Tibial nerve (tissue), 4 donors: Measurements from ENCODE around the gene ZNF362. TPM values are rescaled to one million over a fixed set of nuclear protein-coding genes. Genes with fewer than 3 reads are reported as not detected.

ENCODE experiments used
- DNase-seq, 2 donors: peaks; one replicate each; pipeline ENCODE4 v3.0.0-alpha.2; 2019; ENCODE audit warnings: low spot score in 2 of 2
- H3K27ac ChIP-seq, 4 donors: fragments of 200-600 bp; sonication (generic) in 3 of 4; one replicate each; pipeline ENCODE4 v1.5.1; 2017 to 2019; ENCODE audit warnings: mild to moderate bottlenecking in 1 of 4
- H3K27me3 ChIP-seq, 2 donors: fragments of 200-600 bp; sonication (generic) in 1 of 2; one replicate each; pipeline versions ENCODE4 v1.5.1 to v1.6.0; 2017 to 2019
- H3K36me3 ChIP-seq, 3 donors: fragments of 200-600 bp; sonication (generic); one replicate each; pipeline ENCODE4 v1.5.1; 2018 to 2019
- H3K4me1 ChIP-seq, 4 donors: fragments of 200-600 bp; sonication (generic) in 3 of 4; one replicate each; pipeline ENCODE4 v1.5.1; 2017 to 2019
- H3K4me3 ChIP-seq, 4 donors: fragments of 200-600 bp; sonication (generic) in 3 of 4; one replicate each; pipeline ENCODE4 v1.5.1; 2017 to 2019; ENCODE audit warnings: mild to moderate bottlenecking in 1 of 4, moderate library complexity in 1 of 4
- H3K9me3 ChIP-seq, 4 donors: fragments of 200-600 bp; sonication (generic) in 3 of 4; one replicate each; pipeline ENCODE4 v1.5.1; 2017 to 2019
- CTCF ChIP-seq, 5 experiments: fragments of 200-600 bp in 3 of 5; fragments of 450-650 bp in 2 of 5; sonication (generic) in 3 of 5; IDR thresholded peaks; one replicate each; pipeline ENCODE4 v1.5.1; 2016 to 2019; ENCODE audit warnings: antibody characterized with exemption in 5 of 5, mild to moderate bottlenecking in 3 of 5, moderate library complexity in 2 of 5
- EP300 ChIP-seq, 2 donors: sonication (generic); formaldehyde crosslinking; IDR thresholded peaks; one replicate each; pipeline ENCODE4 v1.6.1; 2017; ENCODE audit warnings: antibody characterized with exemption in 2 of 2, mild to moderate bottlenecking in 1 of 2
- POLR2A ChIP-seq, 2 donors: fragments of 450-650 bp; IDR thresholded peaks; one replicate each; pipeline ENCODE4 v1.6.1; 2017; ENCODE audit warnings: antibody characterized with exemption in 2 of 2, mild to moderate bottlenecking in 2 of 2, moderate library complexity in 2 of 2
- WGBS, 2 donors: methylation state at CpG; one replicate each; pipeline ENCODE4 v1.1.5; 2018; 5-methylcytosine and 5-hydroxymethylcytosine counted together
- total RNA-seq, 4 donors: library from RNA; depleted of rRNA; stranded (reverse); fragments of >200 nt; gene quantifications; one replicate each; pipeline ENCODE4 v1.1.0, GENCODE V29; 2016

The ZNF362 gene
- total RNA-seq, 4 donors from 2014 or later, result 14.7 to 21.8 (median 17.3) TPM

GRCh38 chr1:33244809-33245186 is 11.5 kb upstream of the ZNF362 start:
- no peak for DNase-seq
- Histone ChIP-seq H3K4me3 (no peak overlapping the region), H3K27me3 (no peaks in the 10 kb centered on the region), H3K9me3 (no peaks in the 10 kb centered on the region), H3K36me3 (no peaks in the 10 kb centered on the region), H3K4me1 (peaks cover 0 to 8% (median 0%) of the 10 kb centered on the region in 4 donors), H3K27ac (peak overlapping the region in 2 of 4 donors; percentile 27 to 56)
- WGBS, 2 donors, result 83 to 85% methylated on average over 2 of the region's 2 CpGs
- TF ChIP-seq POLR2A (IDR thresholded peaks at IDR 0.05) (no peak), CTCF (IDR thresholded peaks at IDR 0.05) (no peak), EP300 (IDR thresholded peaks at IDR 0.05) (no peak)

- Histone ChIP-seq H3K27ac (no peak overlapping the region), H3K4me3 (no peak overlapping the region), H3K36me3 (no peaks in the 10 kb centered on the region), H3K4me1 (peaks cover 0 to 8% (median 0%) of the 10 kb centered on the region in 4 donors), H3K9me3 (no peaks in the 10 kb centered on the region), H3K27me3 (no peaks in the 10 kb centered on the region)
- TF ChIP-seq EP300 (IDR thresholded peaks at IDR 0.05) (no peak), CTCF (IDR thresholded peaks at IDR 0.05) (no peak), POLR2A (IDR thresholded peaks at IDR 0.05) (no peak)
- DNase-seq, result no peak
- WGBS, 2 donors, result 77 to 84% methylated on average over 4 of the region's 4 CpGs
Observed at GRCh38 chr1:33246171-33246570, 10.1 kb upstream of the ZNF362 start.

- TF ChIP-seq POLR2A (IDR thresholded peaks at IDR 0.05) (no peak), EP300 (IDR thresholded peaks at IDR 0.05) (no peak), CTCF (IDR thresholded peaks at IDR 0.05) (no peak)
- Histone ChIP-seq H3K27me3 (no peaks in the 10 kb centered on the region), H3K9me3 (no peaks in the 10 kb centered on the region), H3K4me3 (no peak overlapping the region), H3K4me1 (peaks cover 0 to 8% (median 0%) of the 10 kb centered on the region in 4 donors), H3K36me3 (no peaks in the 10 kb centered on the region), H3K27ac (no peak overlapping the region)
- WGBS, 2 donors, result 57 to 59% methylated on average over 7 of the region's 7 CpGs
- no peak for DNase-seq
Observed at GRCh38 chr1:33247545-33247944, 8.7 kb upstream of the ZNF362 start.

- H3K36me3 ChIP-seq, result no peaks in the 10 kb centered on the region
- H3K27me3 ChIP-seq, result no peaks in the 10 kb centered on the region
- no peak overlapping the region for H3K27ac ChIP-seq
- H3K9me3 ChIP-seq, result no peaks in the 10 kb centered on the region
- no peak overlapping the region for H3K4me3 ChIP-seq
- TF ChIP-seq POLR2A (IDR thresholded peaks at IDR 0.05) (no peak), EP300 (IDR thresholded peaks at IDR 0.05) (no peak), CTCF (IDR thresholded peaks at IDR 0.05) (no peak)
- H3K4me1 ChIP-seq, result peaks cover 0 to 8% (median 0%) of the 10 kb centered on the region in 4 donors
- no peak for DNase-seq
Observed at GRCh38 chr1:33248244-33248643, 8.0 kb upstream of the ZNF362 start.

- DNase-seq, result no peak
- no peaks in the 10 kb centered on the region for H3K9me3 ChIP-seq
- TF ChIP-seq POLR2A (IDR thresholded peaks at IDR 0.05) (no peak), CTCF (IDR thresholded peaks at IDR 0.05) (no peak), EP300 (IDR thresholded peaks at IDR 0.05) (no peak)
- H3K27me3 ChIP-seq, result no peaks in the 10 kb centered on the region
- H3K4me1 ChIP-seq, result peaks cover 0 to 2% (median 0%) of the 10 kb centered on the region in 4 donors
- H3K27ac ChIP-seq, result no peak overlapping the region
- 83% methylated on average over 3 of the region's 3 CpGs for WGBS, 2 donors
- no peaks in the 10 kb centered on the region for H3K36me3 ChIP-seq
- no peak overlapping the region for H3K4me3 ChIP-seq
Observed at GRCh38 chr1:33249422-33249821, 6.9 kb upstream of the ZNF362 start.
